Upper lobe of left lung (tissue), 6 donors: ENCODE measurements around the gene ZC2HC1B. TPM values are rescaled to one million over a fixed set of nuclear protein-coding genes. Genes with fewer than 3 reads are reported as not detected.
"Not testable (repeated sequence)": the region's sequence is repeated elsewhere in the genome, so short reads cannot be mapped to it uniquely, and the experiment has no call there.

Experiments used
- ATAC-seq, 2 donors: fragments of 200-7000 bp; cut with Tn5 transposase; one replicate each; pipeline ENCODE4 v1.9.1; 2022; ENCODE audit warnings: mild to moderate bottlenecking in 2 of 2, moderate library complexity in 2 of 2; ENCODE audit not compliant: low FRiP score in 2 of 2
- DNase-seq, 2 donors: peaks; one replicate each; pipeline ENCODE4 v3.0.0-alpha.2; 2019 to 2020
- H3K27ac ChIP-seq, 4 donors: fragments of 200-600 bp; sonication (generic); one replicate each; pipeline ENCODE4 v1.5.1; 2016 to 2019
- H3K27me3 ChIP-seq, 4 donors: fragments of 200-600 bp; sonication (generic); one replicate each; pipeline ENCODE4 v1.5.1; 2017 to 2019
- H3K36me3 ChIP-seq, 4 donors: fragments of 200-600 bp; sonication (generic); one replicate each; pipeline ENCODE4 v1.5.1; 2016 to 2019
- H3K4me1 ChIP-seq, 4 donors: fragments of 200-600 bp; sonication (generic); one replicate each; pipeline ENCODE4 v1.5.1; 2018 to 2019
- H3K4me3 ChIP-seq, 4 donors: fragments of 200-600 bp; sonication (generic); one replicate each; pipeline ENCODE4 v1.5.1; 2017 to 2019; ENCODE audit warnings: mild to moderate bottlenecking in 2 of 4, moderate library complexity in 1 of 4
- H3K9me3 ChIP-seq, 4 donors: fragments of 200-600 bp; sonication (generic); one replicate each; pipeline ENCODE4 v1.5.1; 2018 to 2019
- EP300 ChIP-seq, 4 donors: sonication (generic); formaldehyde crosslinking; IDR thresholded peaks; one replicate each; pipeline ENCODE4 v1.5.1; 2017; ENCODE audit warnings: antibody characterized with exemption in 4 of 4, control low read depth in 2 of 4
- POLR2A ChIP-seq, 4 donors: fragments of 450-650 bp; IDR thresholded peaks; one replicate each; pipeline ENCODE4 v1.5.1; 2016 to 2017; ENCODE audit warnings: antibody characterized with exemption in 4 of 4, mild to moderate bottlenecking in 2 of 4
- POLR2AphosphoS5 ChIP-seq, 2 donors: sonication (generic); formaldehyde crosslinking; IDR thresholded peaks; one replicate each; pipeline ENCODE4 v1.5.1; 2017; ENCODE audit warnings: antibody characterized with exemption in 2 of 2
- WGBS, 2 donors: methylation state at CpG; one replicate each; pipeline ENCODE4 v1.1.5; 2017 to 2018; 5-methylcytosine and 5-hydroxymethylcytosine counted together
- total RNA-seq, 6 donors: library from RNA; depleted of rRNA in 4 of 6; stranded (reverse); fragments of >200 nt in 4 of 6; gene quantifications; one replicate each; pipeline versions ENCODE4 v1.1.0 to v1.2.1, GENCODE V29; 2016 to 2021
- TF ChIP-seq, protein P1 (sequence below), 6 experiments: fragments of 450-650 bp in 4 of 6; fragments of 200-600 bp in 2 of 6; sonication (generic) in 2 of 6; IDR thresholded peaks; one replicate each; pipeline ENCODE4 v1.5.1; 2016 to 2019; ENCODE audit warnings: antibody characterized with exemption in 6 of 6
- donor health status: DM: no; HTN: no; CAD: no; lungs with moderate emphysema.
- donor health status: DM: no; HTN: yes; CAD: no; lungs with severe emphysema.

Gene ZC2HC1B
- total RNA-seq, 6 donors from 2014 or later = not detected

DNA sequence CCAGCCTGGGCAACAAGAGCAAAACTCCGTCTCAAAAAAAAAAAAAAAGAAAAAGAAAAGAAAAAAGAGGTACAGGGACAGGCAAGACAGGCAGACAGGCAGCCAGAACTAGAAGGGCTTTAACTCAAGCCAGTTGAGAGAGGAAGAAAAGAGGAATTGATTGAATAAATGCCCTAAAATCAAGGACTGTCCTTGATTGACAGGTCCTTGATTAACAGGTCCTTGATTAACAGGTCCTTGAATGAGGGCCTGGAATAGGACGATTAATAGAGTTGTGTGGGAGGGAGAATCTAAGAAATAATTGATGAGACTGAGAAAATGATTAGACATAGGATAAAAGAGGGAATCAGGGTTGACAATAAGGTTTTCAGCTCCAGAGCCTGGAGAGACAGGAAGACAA, 36.1 kb downstream of the ZC2HC1B start:
- DNase-seq = no peak
- Histone ChIP-seq H3K27ac (no peak overlapping the region), H3K36me3 (no peaks in the 10 kb centered on the region), H3K9me3 (no peaks in the 10 kb centered on the region), H3K4me3 (no peak overlapping the region), H3K27me3 (no peaks in the 10 kb centered on the region), H3K4me1 (peaks cover 0 to 13% (median 9%) of the 10 kb centered on the region in 4 donors)
- 88 to 89% methylated on average over 2 of the region's 2 CpGs for WGBS, 2 donors
- no peak for ATAC-seq
- TF ChIP-seq POLR2AphosphoS5 (IDR thresholded peaks at IDR 0.05) (no peak), POLR2A (IDR thresholded peaks at IDR 0.05) (no peak), EP300 (IDR thresholded peaks at IDR 0.05) (no peak)
- TF ChIP-seq, protein P1, sequence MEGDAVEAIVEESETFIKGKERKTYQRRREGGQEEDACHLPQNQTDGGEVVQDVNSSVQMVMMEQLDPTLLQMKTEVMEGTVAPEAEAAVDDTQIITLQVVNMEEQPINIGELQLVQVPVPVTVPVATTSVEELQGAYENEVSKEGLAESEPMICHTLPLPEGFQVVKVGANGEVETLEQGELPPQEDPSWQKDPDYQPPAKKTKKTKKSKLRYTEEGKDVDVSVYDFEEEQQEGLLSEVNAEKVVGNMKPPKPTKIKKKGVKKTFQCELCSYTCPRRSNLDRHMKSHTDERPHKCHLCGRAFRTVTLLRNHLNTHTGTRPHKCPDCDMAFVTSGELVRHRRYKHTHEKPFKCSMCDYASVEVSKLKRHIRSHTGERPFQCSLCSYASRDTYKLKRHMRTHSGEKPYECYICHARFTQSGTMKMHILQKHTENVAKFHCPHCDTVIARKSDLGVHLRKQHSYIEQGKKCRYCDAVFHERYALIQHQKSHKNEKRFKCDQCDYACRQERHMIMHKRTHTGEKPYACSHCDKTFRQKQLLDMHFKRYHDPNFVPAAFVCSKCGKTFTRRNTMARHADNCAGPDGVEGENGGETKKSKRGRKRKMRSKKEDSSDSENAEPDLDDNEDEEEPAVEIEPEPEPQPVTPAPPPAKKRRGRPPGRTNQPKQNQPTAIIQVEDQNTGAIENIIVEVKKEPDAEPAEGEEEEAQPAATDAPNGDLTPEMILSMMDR (IDR thresholded peaks at IDR 0.05) = no peak

DNA sequence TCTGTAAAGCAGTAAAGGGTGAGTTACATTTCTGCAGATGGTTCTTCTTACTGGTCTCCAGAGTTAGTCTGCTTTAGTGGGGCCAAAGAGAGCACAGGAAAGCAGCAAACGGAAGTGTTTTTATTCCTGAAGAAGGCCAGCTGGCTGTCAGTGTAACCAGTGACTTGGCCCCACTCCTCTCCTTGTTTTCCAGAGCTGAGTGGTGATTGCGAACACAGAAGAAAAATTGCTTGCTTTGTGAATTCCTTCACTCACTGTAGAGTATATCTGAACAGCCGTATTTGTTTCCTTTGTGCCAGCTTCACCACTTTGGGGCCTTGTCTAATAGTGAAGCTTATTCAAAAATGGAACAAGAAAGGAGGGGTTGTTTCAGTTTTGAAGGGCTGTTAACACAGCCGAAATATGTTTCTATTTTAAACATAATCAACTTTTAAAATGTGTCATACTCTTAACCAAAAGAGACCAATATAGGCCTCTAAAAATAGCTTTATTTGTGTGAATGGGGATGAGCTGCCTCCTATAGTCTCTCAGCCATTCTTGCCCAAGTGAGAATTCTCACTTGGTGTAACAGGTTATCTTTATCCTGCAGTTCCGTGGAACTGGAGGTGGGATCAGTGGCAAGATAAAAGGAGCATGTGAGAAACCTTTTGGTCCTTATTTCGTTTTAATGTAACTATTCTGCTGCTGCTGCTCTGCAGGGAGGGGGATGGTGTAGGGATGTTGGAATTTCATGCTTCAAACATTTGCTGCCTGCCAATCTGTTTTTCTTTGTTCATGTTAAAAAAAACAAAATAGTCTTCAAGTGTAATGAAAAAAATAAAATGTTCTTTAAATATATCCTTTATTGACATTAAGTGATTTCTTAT, 37.8 kb downstream of the ZC2HC1B start:
- Histone ChIP-seq H3K4me3 (no peak overlapping the region), H3K27ac (peak overlapping the region in 3 of 4 donors; percentile 27 to 30 (median 28)), H3K9me3 (no peaks in the 10 kb centered on the region), H3K27me3 (no peaks in the 10 kb centered on the region), H3K4me1 (peaks cover 0 to 13% (median 9%) of the 10 kb centered on the region in 4 donors), H3K36me3 (no peaks in the 10 kb centered on the region)
- DNase-seq (peak in 1 of 2 donors; percentile 26), ATAC-seq (peak; percentile 54 to 63)
- peak in 1 of 2 donors; percentile 27 for TF ChIP-seq POLR2AphosphoS5 (IDR thresholded peaks at IDR 0.05)
- TF ChIP-seq, protein P1 (IDR thresholded peaks at IDR 0.05) = no peak
- 24 to 29% methylated on average over 6 of the region's 6 CpGs for WGBS, 2 donors

DNA sequence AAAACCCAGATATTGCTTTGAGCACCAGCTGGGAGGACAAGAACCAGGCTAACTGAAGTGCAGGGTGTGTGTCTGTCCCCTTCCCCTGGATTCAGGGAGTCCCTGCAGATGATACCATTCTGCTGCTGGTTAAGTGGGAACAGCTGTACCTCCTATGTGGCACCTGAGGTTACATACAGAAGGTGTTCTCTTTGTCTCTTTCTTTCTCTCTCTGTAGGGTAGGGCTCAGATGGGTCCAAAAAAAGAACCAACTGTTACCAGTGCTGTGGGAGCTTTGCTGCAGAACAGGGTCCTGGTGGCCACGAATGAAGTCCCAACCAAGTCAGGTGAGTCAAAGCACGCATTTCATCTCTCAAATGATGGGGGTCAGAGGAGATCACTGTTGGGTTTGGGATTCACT, 38.6 kb downstream of the ZC2HC1B start:
- H3K9me3 ChIP-seq = no peaks in the 10 kb centered on the region
- peaks cover 0 to 13% (median 9%) of the 10 kb centered on the region in 4 donors for H3K4me1 ChIP-seq
- TF ChIP-seq, protein P1 (IDR thresholded peaks at IDR 0.05) = no peak
- TF ChIP-seq POLR2AphosphoS5 (IDR thresholded peaks at IDR 0.05) = no peak
- no peak for TF ChIP-seq POLR2A (IDR thresholded peaks at IDR 0.05)
- no peak for TF ChIP-seq EP300 (IDR thresholded peaks at IDR 0.05)
- DNase-seq (no peak), ATAC-seq (no peak)
- no peak overlapping the region for H3K4me3 ChIP-seq
- H3K27ac ChIP-seq = no peak overlapping the region
- no peaks in the 10 kb centered on the region for H3K36me3 ChIP-seq
- no peaks in the 10 kb centered on the region for H3K27me3 ChIP-seq
- 91 to 96% methylated on average over 2 of the region's 2 CpGs for WGBS, 2 donors

GRCh38 chr6:143911028-143911427, 46.8 kb downstream of the ZC2HC1B start:
- ATAC-seq (no peak), DNase-seq (no peak)
- H3K4me1 ChIP-seq = no peaks in the 10 kb centered on the region
- peaks cover 0 to 9% (median 0%) of the 10 kb centered on the region in 4 donors for H3K9me3 ChIP-seq
- TF ChIP-seq, protein P1 (IDR thresholded peaks at IDR 0.05) = no peak
- no peak for TF ChIP-seq EP300 (IDR thresholded peaks at IDR 0.05)
- H3K4me3 ChIP-seq = no peak overlapping the region
- WGBS, 2 donors = 93 to 100% methylated on average over 1 of the region's 1 CpG
- no peak overlapping the region for H3K27ac ChIP-seq
- no peaks in the 10 kb centered on the region for H3K36me3 ChIP-seq
- H3K27me3 ChIP-seq = no peaks in the 10 kb centered on the region

DNA sequence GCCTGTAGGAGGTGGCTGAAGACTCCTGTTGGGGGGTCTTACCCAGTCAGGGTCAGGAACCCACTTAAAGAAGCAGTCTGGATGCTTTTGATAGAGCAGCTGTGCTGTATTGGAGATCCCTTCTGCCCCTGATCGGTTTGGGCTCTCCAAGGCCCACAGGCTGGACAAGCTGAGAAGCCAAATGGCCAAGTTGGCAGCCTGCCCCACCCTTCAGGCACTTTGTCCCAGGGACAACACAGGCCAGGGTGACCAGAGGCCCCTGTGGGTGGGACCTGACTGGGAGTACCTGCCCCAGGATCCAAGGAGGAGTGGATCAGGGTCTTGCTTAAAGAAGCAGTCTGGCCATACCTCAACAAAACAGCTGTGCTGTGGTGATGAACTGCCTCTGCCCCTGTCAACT, 48.4 kb downstream of the ZC2HC1B start:
- peaks cover 0 to 9% (median 0%) of the 10 kb centered on the region in 4 donors for H3K9me3 ChIP-seq
- 89% methylated on average over 1 of the region's 1 CpG; no CpG with 5 or more reads in 1 of the 2 donors for WGBS, 2 donors
- DNase-seq (no peak), ATAC-seq (no peak)
- TF ChIP-seq EP300 (IDR thresholded peaks at IDR 0.05) (no peak), POLR2AphosphoS5 (IDR thresholded peaks at IDR 0.05) (no peak), POLR2A (IDR thresholded peaks at IDR 0.05) (no peak)
- TF ChIP-seq, protein P1 (IDR thresholded peaks at IDR 0.05) = no peak
- no peaks in the 10 kb centered on the region for H3K27me3 ChIP-seq
- H3K4me1 ChIP-seq = no peaks in the 10 kb centered on the region
- no peak overlapping the region for H3K27ac ChIP-seq
- H3K4me3 ChIP-seq = no peak overlapping the region
- no peaks in the 10 kb centered on the region for H3K36me3 ChIP-seq

- not testable (repeated sequence) for H3K27me3 ChIP-seq, H3K36me3 ChIP-seq, H3K27ac ChIP-seq, ATAC-seq, H3K4me1 ChIP-seq, DNase-seq, H3K9me3 ChIP-seq, H3K4me3 ChIP-seq
- WGBS, 2 donors = 88 to 91% methylated on average over 4 of the region's 4 CpGs
These were observed 52.8 kb downstream of the ZC2HC1B start for GRCh38 chr6:143917026-143917425.
